Aorta (tissue), 5 donors: ENCODE data around the gene LSR. TPM values are rescaled to one million over a fixed set of nuclear protein-coding genes. Genes with fewer than 3 reads are reported as not detected.

ENCODE experiments used
- ATAC-seq: fragments of 200-7000 bp; cut with Tn5 transposase; one replicate; pipeline ENCODE4 v1.9.1; 2022; ENCODE audit warnings: moderate library complexity; ENCODE audit not compliant: low FRiP score
- DNase-seq, 2 donors: peaks; one replicate each; pipeline ENCODE4 v3.0.0-alpha.2; 2020
- H3K27ac ChIP-seq, 2 donors: one replicate each; pipeline ENCODE4 v1.5.1; 2013; ENCODE audit warnings: low read length in 2 of 2, mild to moderate bottlenecking in 2 of 2, moderate library complexity in 2 of 2, control low read depth in 1 of 2, inconsistent platforms in 1 of 2, low read depth in 1 of 2
- H3K27me3 ChIP-seq, 2 donors: one replicate each; pipeline ENCODE4 v1.6.1; 2013; ENCODE audit warnings: control low read depth in 1 of 2, low read length in 1 of 2, mild to moderate bottlenecking in 1 of 2, moderate library complexity in 1 of 2; ENCODE audit not compliant: insufficient read depth in 2 of 2, control insufficient read depth in 1 of 2
- H3K36me3 ChIP-seq, 2 donors: one replicate each; pipeline ENCODE4 v1.6.1; 2013; ENCODE audit warnings: control low read depth in 1 of 2, low read length in 1 of 2, mild to moderate bottlenecking in 1 of 2; ENCODE audit not compliant: insufficient read depth in 2 of 2, control insufficient read depth in 1 of 2
- H3K4me1 ChIP-seq, 2 donors: one replicate each; pipeline ENCODE4 v1.6.1; 2013; ENCODE audit warnings: low read length in 2 of 2, control low read depth in 1 of 2, mild to moderate bottlenecking in 1 of 2, moderate library complexity in 1 of 2; ENCODE audit not compliant: insufficient read depth in 2 of 2, control insufficient read depth in 1 of 2
- H3K4me3 ChIP-seq, 2 donors: one replicate each; pipeline ENCODE4 v1.5.1; 2013; ENCODE audit warnings: low read length in 2 of 2, control low read depth in 1 of 2, mild to moderate bottlenecking in 1 of 2
- H3K9me3 ChIP-seq: one replicate; pipeline ENCODE4 v1.6.1; 2013; ENCODE audit warnings: mild to moderate bottlenecking, low read length; ENCODE audit not compliant: control insufficient read depth
- WGBS, 2 donors: extraction: QIAGEN DNeasy Blood & Tissue Kit; methylation state at CpG; one replicate each; pipeline ENCODE4 v1.1.7; 2013; 5-methylcytosine and 5-hydroxymethylcytosine counted together
- intact Hi-C, 2 donors: fragments of 100-400 bp; cut with DNase I; formaldehyde crosslinking; loops; one replicate each; pipeline versions ENCODE4 v1.14.2 to v1.15.0; 2022
- polyA plus RNA-seq, 2 donors: library from polyadenylated mRNA; stranded (reverse); fragments of 200-250 nt; gene quantifications; one replicate each; pipeline ENCODE4 v1.2.3, GENCODE V29; 2013
- total RNA-seq, 2 donors: library from RNA; stranded (reverse); fragmentation: NEBNext Ultra II Directional; extraction: Animal tissue kit (Norgen Biotek cat#: 25700); gene quantifications; one replicate each; pipeline ENCODE4 v1.2.1, GENCODE V29; 2021
- donor health status: healthy with polysubstance abuse.
- donor health status: Bipolar disorder and iron deficiency.
- donor health status: DM: no; HTN: no; CAD: no.
- donor health status: DM: no; HTN: no; CAD: no.
- donor health status: DM: yes; HTN: yes; CAD: no.

Gene LSR
- total and polyA plus RNA-seq, 4 donors: 5.8 to 13.1 (median 11.1) TPM

DNA sequence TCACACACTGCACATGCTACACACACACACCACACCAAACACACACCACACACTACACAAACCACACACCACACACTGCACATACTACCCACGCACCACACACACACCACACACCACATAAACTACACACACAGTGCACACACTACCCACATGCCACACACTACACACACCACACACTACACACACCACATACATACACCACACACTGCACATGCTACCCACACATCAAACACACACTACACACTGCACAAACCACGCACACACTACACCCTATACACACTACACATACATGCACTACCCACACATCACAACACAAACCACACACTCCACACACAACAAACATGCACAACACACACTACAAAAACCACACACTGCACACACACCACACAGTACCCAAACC, 49.1 kb downstream of the LSR start:
- DNase-seq: no peak
- ATAC-seq: no peak
- Histone ChIP-seq H3K9me3 (no peaks in the 10 kb centered on the region), H3K4me1 (no peaks in the 10 kb centered on the region), H3K36me3 (no peaks in the 10 kb centered on the region), H3K4me3 (no peak overlapping the region), H3K27ac (no peak overlapping the region), H3K27me3 (no peaks in the 10 kb centered on the region)
- WGBS, 2 donors: 94 to 98% methylated on average over 2 of the region's 2 CpGs
- intact Hi-C loops: no loop called here

DNA sequence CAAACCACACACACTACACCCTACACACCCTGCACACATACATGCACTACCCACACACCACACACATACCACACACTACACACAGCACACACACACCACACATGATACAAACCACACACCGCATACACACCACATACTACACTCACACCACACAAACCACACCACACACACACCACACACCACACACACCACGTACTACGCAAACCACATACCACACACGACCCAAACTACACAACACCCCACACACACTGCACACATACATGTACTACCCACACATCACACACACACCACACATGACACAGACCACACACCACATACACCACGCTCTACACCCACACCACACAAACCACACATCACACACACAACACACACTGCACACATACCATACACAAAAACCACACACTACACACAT, 49.8 kb downstream of the LSR start:
- H3K27me3 ChIP-seq: no peaks in the 10 kb centered on the region
- H3K4me1 ChIP-seq: no peaks in the 10 kb centered on the region
- no peaks in the 10 kb centered on the region for H3K36me3 ChIP-seq
- WGBS, 2 donors: 93 to 94% methylated on average over 5 of the region's 5 CpGs
- intact Hi-C loops: no loop called here
- DNase-seq (no peak), ATAC-seq (no peak)
- no peaks in the 10 kb centered on the region for H3K9me3 ChIP-seq
- no peak overlapping the region for H3K27ac ChIP-seq
- no peak overlapping the region for H3K4me3 ChIP-seq

DNA sequence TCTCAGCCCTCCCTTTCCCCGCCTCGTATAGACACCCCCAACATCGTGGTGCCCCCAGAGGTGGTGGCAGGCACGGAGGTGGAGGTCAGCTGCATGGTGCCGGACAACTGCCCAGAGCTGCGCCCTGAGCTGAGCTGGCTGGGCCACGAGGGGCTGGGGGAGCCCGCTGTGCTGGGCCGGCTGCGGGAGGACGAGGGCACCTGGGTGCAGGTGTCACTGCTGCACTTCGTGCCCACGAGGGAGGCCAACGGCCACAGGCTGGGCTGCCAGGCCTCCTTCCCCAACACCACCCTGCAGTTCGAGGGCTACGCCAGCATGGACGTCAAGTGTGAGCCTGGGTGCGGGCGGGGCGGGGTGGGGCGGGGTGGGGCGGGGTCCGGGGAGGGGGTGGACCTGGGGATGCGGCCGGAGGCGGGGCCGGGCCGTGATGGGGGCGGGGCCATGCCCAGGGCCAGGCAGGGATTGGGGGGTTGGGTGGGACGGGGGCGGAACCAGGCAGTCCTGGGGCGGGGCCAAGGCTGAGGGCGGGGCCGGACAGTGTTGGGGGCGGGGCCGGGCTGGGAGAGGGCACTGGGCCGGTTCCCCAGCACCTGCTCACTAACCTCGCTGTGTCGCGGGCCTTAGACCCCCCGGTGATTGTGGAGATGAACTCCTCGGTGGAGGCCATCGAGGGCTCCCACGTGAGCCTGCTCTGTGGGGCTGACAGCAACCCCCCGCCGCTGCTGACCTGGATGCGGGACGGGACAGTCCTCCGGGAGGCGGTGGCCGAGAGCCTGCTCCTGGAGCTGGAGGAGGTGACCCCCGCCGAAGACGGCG, 50.9 kb downstream of the LSR start:
- no peaks in the 10 kb centered on the region for H3K9me3 ChIP-seq
- no peaks in the 10 kb centered on the region for H3K27me3 ChIP-seq
- DNase-seq: no peak
- ATAC-seq: no peak
- no peak overlapping the region for H3K4me3 ChIP-seq
- 39 to 44% methylated on average over 30 to 55 of the region's 55 CpGs for whole genome bisulfite sequencing, 2 donors
- no peak overlapping the region for H3K27ac ChIP-seq
- no peaks in the 10 kb centered on the region for H3K4me1 ChIP-seq
- no peaks in the 10 kb centered on the region for H3K36me3 ChIP-seq
- intact Hi-C loops: no loop called here

- no peak for DNase-seq
- Histone ChIP-seq H3K9me3 (no peaks in the 10 kb centered on the region), H3K36me3 (no peaks in the 10 kb centered on the region), H3K4me3 (no peak overlapping the region), H3K27me3 (no peaks in the 10 kb centered on the region), H3K4me1 (no peaks in the 10 kb centered on the region), H3K27ac (no peak overlapping the region)
- WGBS, 2 donors: 74 to 78% methylated on average over 10 of the region's 10 CpGs
- no peak for ATAC-seq
- intact Hi-C loops: no loop called here
Observed at GRCh38 chr19:35300339-35300649, 51.5 kb downstream of the LSR start.

GRCh38 chr19:35301961-35302360, 53.2 kb downstream of the LSR start:
- no peak for ATAC-seq
- no peak for DNase-seq
- no peaks in the 10 kb centered on the region for H3K4me1 ChIP-seq
- H3K4me3 ChIP-seq: no peak overlapping the region
- no peaks in the 10 kb centered on the region for H3K9me3 ChIP-seq
- intact Hi-C loops: no loop called here
- no peaks in the 10 kb centered on the region for H3K36me3 ChIP-seq
- no peaks in the 10 kb centered on the region for H3K27me3 ChIP-seq
- WGBS, 2 donors: 92 to 95% methylated on average over 2 of the region's 2 CpGs
- no peak overlapping the region for H3K27ac ChIP-seq

GRCh38 chr19:35302446-35302845, 53.6 kb downstream of the LSR start:
- intact Hi-C loops: no loop called here
- H3K36me3 ChIP-seq: no peaks in the 10 kb centered on the region
- H3K27me3 ChIP-seq: no peaks in the 10 kb centered on the region
- ATAC-seq (no peak), DNase-seq (no peak)
- no peak overlapping the region for H3K4me3 ChIP-seq
- H3K4me1 ChIP-seq: no peaks in the 10 kb centered on the region
- WGBS, 2 donors: 77 to 86% methylated on average over 16 of the region's 16 CpGs
- no peak overlapping the region for H3K27ac ChIP-seq
- H3K9me3 ChIP-seq: no peaks in the 10 kb centered on the region

- H3K27ac ChIP-seq: no peak overlapping the region
- no peak for DNase-seq
- no peak for ATAC-seq
- no peak overlapping the region for H3K4me3 ChIP-seq
- intact Hi-C loops: no loop called here
- WGBS, 2 donors: 84 to 86% methylated on average over 6 of the region's 6 CpGs
- H3K36me3 ChIP-seq: no peaks in the 10 kb centered on the region
- no peaks in the 10 kb centered on the region for H3K27me3 ChIP-seq
- H3K4me1 ChIP-seq: no peaks in the 10 kb centered on the region
- H3K9me3 ChIP-seq: no peaks in the 10 kb centered on the region
Observed at GRCh38 chr19:35303357-35303915, 54.6 kb downstream of the LSR start.

DNA sequence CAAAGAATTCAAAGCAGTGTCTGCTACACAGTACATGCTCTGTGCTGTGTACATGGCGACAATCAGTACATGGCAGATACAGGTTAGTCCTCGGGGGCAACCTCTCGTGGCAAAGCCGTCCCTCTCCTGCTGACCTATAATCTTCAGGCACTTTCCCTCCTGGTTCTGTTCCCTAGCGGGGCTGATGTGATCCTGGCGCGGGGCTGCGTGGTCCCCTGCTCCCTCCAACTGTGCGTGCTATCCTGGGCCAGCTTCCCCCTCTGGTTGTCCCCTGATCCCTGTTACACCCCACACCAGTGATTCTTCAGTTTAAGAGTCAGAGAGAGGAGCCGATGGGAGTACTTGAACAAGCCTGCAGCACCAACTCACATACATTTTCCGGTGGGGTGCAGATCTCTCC, 55.2 kb downstream of the LSR start:
- no peak for ATAC-seq
- H3K4me3 ChIP-seq: no peak overlapping the region
- no peaks in the 10 kb centered on the region for H3K4me1 ChIP-seq
- no peaks in the 10 kb centered on the region for H3K9me3 ChIP-seq
- no peak for DNase-seq
- WGBS, 2 donors: 70 to 72% methylated on average over 11 of the region's 11 CpGs
- intact Hi-C loops: no loop called here
- no peaks in the 10 kb centered on the region for H3K27me3 ChIP-seq
- H3K36me3 ChIP-seq: no peaks in the 10 kb centered on the region
- H3K27ac ChIP-seq: no peak overlapping the region

- no peaks in the 10 kb centered on the region for H3K27me3 ChIP-seq
- no peak overlapping the region for H3K4me3 ChIP-seq
- intact Hi-C loops: no loop called here
- ATAC-seq (no peak), DNase-seq (no peak)
- WGBS, 2 donors: 79 to 82% methylated on average over 6 of the region's 6 CpGs
- H3K9me3 ChIP-seq: no peaks in the 10 kb centered on the region
- H3K36me3 ChIP-seq: no peaks in the 10 kb centered on the region
- H3K4me1 ChIP-seq: no peaks in the 10 kb centered on the region
- H3K27ac ChIP-seq: no peak overlapping the region
Observed at GRCh38 chr19:35305181-35305580, 56.4 kb downstream of the LSR start.
